NCI-H128 (cell line): ENCODE results near the gene RASA1.

ENCODE experiments used
- DNase-seq: peaks from one replicate; lab custom pipeline; 2025; ENCODE audit not compliant: unreplicated experiment; lab: John Stamatoyannopoulos, UW

Gene RASA1

DNA sequence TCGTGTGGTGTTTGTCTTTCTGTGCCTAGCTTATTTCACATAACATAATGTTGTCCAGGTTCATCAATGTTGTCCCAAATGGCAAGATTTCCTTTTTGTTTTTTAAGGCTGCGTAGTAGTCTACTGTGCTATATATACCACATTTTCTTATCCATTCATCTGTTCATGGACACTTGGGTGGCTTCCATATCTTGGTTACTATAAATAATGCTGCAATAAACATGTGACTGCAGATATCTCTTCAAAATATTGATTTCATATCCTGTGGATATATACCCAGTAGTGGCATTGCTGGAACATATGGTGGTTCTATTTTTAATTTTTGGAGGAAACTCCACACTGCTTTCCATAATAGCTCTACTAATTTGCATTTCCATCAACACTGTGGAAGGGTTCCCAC, 170.5 kb downstream of the RASA1 start:
- DNase-seq, result no peak
